Subcutaneous adipose tissue (tissue), 4 donors: ENCODE results near the gene NEUROD2. TPM values are rescaled to one million over a fixed set of nuclear protein-coding genes. Genes with fewer than 3 reads are reported as not detected.

Source experiments
- CTCF ChIP-seq: fragments of 450-650 bp; IDR thresholded peaks from one replicate; pipeline ENCODE4 v1.5.1; 2016; ENCODE audit warnings: low read depth, mild to moderate bottlenecking, control low read depth, antibody characterized with exemption, moderate library complexity
- total RNA-seq, 4 donors: library from RNA; depleted of rRNA; stranded (reverse); fragments of >200 nt; gene quantifications; one replicate each; pipeline ENCODE4 v1.1.0, GENCODE V29; 2016

NEUROD2 gene
- total RNA-seq, 4 donors from 2014 or later = not detected

GRCh38 chr17:39648616-39649366 is 41.1 kb upstream of the NEUROD2 start:
- TF ChIP-seq CTCF = no peak

- no peak for TF ChIP-seq CTCF
Measured at GRCh38 chr17:39647256-39647655, 39.5 kb upstream of the NEUROD2 start.

- no peak for TF ChIP-seq CTCF
Measured at GRCh38 chr17:39643271-39643670, 35.6 kb upstream of the NEUROD2 start.

- no peak for TF ChIP-seq CTCF
Measured at GRCh38 chr17:39642291-39643074, 34.8 kb upstream of the NEUROD2 start.

- no peak for TF ChIP-seq CTCF
Measured at GRCh38 chr17:39641883-39642282, 34.2 kb upstream of the NEUROD2 start.

GRCh38 chr17:39641097-39641496 is 33.4 kb upstream of the NEUROD2 start:
- no peak for TF ChIP-seq CTCF

GRCh38 chr17:39640591-39641031 is 32.9 kb upstream of the NEUROD2 start:
- TF ChIP-seq CTCF = no peak
